HG03521 (cell line): ENCODE measurements around the gene MOB3C.

Experiments used
- ATAC-seq: cut with Tn5 transposase; IDR thresholded peaks from one replicate; pipeline ENCODE4 v1.9.1; 2021; ENCODE audit warnings: mild to moderate bottlenecking, moderate library complexity; ENCODE audit not compliant: unreplicated experiment

The MOB3C gene

GRCh38 chr1:46639547-46639946 lies 22.9 kb upstream of the MOB3C start:
- no peak for ATAC-seq

- ATAC-seq: no peak
These were observed 22.3 kb upstream of the MOB3C start for GRCh38 chr1:46638921-46639320.

GRCh38 chr1:46637444-46638083 lies 21.0 kb upstream of the MOB3C start:
- ATAC-seq: no peak

DNA sequence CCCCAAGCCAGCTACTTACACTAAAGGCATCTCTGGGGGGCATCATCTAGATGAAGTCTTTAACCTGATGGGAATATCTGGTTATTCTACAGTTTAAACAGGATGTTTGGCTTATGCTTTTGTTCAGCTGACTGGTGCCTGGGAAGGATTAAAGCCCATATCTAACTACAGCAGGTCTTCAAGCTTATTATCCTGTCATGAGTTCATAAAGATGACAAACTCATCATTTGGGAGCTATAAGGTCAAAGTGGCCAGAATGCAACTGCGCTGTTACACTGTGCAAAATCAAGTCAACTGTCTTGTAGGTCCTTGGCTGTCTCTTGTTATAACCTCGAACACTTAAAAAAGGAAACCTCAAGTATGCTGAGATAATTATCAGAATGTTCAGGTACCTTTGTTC lies 18.6 kb upstream of the MOB3C start:
- ATAC-seq: no peak

DNA sequence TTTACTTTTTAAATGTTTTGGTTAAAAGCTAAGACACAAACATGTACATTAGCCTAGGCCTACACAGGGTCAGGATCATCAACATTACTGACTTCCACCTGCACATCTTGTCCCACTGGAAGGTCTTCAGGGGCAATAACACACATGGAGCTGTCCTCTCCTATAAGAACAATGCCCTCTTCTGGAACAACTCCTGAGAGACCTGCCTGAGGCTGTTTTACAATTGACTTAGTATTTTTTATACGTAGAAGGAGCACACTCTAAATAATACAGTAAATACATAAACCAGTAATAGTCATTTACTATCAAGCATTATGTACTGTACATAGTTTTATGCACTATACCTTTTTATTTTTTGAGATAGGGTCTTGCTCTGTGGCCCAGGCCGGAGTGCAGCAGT lies 14.1 kb upstream of the MOB3C start:
- ATAC-seq: no peak

DNA sequence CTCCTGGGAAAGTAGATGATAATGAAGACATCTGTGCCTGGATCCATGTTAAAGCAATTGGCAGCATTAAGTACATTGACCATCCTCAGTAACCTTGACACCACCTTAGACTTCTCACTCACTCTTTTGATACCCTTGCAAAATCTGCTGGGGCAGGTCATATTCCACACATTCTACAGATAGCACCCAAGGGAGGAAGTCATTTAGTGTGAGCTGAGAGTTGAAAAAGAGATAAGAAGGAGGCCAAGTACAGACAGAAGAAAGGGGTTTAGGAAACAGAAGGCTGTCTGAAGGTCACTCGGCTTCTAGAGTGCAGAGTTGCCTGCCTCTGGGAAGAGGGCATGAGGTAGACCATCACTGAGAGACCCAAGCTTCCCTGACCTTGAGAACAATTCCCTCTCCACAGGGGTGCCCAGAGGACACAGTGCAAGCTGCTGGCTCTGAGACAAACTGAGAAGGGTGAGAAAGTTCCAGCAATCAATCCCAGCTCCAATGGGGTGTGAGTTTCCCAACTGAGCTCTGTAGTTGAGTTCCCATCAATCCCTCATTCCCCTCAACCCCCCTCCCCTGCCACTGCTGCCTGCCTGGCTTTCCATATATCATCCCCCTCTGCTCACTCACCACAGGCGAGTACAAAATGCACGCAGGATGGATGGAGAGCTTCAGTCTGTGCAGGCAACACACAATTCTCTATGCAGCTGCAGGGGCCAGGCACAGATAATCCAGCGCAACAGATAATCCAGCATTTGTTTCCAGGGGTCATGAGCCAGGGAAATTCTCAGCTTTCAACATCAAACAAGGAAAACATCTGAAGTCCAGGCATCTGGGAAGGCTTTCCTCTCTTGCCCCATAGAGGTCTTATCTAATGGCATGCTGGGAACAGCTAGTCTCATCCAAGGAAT lies 7.4 kb upstream of the MOB3C start:
- no peak for ATAC-seq

GRCh38 chr1:46622344-46622743 lies 5.7 kb upstream of the MOB3C start:
- ATAC-seq: no peak

DNA sequence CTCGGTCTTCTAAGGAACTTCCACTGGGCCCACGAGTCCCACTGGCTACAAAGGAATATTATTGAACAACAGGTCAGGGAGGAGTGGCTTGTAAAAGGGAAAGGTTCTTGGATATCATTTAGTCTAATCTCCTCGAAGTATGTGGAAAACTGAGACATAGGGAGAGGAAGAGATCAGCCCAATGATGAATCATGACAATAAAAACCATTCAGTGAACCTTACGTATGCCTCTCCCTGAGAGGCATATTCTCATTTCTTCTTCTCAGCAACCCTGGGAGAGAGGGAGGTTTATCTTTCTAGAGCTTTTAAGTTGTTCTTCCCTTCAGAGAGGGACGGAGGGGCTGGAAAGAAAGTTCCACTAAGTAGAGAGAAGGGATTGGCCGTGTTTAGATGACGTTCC lies 5.3 kb upstream of the MOB3C start:
- no peak for ATAC-seq

GRCh38 chr1:46619656-46620258 lies 3.1 kb upstream of the MOB3C start:
- no peak for ATAC-seq

GRCh38 chr1:46618754-46619415 lies 2.3 kb upstream of the MOB3C start:
- ATAC-seq: no peak

DNA sequence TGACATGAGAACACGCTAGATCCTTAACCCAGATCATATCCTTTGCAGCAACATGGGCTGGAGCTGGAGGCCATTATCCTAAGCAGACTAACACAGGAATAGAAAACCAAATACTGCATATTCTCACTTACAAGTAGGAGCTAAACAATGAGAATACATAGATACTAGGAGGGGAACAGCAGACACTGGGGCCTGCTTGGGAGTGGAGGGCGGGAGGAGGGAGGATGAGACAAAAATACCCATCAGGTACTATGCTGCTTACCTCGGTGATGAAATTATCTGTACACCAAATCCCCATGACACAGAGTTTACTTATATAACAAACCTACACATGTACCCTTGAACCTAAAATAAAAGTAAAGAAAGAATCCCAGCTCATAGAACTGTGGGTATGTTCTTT lies 1.2 kb upstream of the MOB3C start:
- ATAC-seq: no peak

- no peak for ATAC-seq
These were observed 643 bp upstream of the MOB3C start for GRCh38 chr1:46617108-46617800.

DNA sequence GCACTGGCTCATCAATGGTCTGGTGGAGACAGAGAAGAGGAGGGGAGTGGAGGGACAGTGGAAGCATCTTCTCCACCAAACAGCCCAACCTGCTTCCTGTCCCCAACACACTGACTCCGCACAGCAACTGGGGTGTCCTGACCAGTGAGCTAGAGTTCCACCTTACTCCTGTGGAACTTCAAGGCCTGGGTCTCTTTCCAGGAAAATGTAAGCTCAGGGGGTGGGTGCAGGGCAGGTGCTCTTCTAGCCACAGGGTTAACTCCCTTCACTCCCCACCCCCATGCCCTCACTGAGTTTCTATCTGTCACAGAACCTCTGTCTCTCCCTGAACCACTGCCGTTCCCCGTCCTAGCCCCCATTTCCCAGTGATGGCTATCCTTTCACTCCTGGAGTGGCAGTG lies 876 bp downstream of the MOB3C start:
- no peak for ATAC-seq

GRCh38 chr1:46615088-46615487 lies 1.5 kb downstream of the MOB3C start:
- ATAC-seq: no peak

DNA sequence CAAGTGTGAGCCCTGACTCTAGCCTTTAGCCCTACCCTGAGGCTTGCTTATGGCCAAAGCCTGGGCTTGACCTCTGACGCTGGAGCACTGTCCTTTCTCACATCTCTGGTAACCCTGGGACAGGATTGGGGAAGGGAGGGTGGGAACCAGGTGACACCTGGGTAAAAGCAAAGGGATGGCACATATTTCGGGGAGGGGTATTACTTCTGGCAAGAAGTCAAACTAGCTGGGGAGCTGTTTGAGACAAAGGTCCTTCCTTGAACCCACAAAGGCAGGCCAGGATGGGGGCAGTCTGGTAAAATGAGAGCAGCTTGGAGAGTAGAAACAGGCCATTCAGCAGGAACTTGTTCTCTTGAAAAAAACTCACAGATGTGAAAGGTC lies 2.0 kb downstream of the MOB3C start:
- no peak for ATAC-seq

DNA sequence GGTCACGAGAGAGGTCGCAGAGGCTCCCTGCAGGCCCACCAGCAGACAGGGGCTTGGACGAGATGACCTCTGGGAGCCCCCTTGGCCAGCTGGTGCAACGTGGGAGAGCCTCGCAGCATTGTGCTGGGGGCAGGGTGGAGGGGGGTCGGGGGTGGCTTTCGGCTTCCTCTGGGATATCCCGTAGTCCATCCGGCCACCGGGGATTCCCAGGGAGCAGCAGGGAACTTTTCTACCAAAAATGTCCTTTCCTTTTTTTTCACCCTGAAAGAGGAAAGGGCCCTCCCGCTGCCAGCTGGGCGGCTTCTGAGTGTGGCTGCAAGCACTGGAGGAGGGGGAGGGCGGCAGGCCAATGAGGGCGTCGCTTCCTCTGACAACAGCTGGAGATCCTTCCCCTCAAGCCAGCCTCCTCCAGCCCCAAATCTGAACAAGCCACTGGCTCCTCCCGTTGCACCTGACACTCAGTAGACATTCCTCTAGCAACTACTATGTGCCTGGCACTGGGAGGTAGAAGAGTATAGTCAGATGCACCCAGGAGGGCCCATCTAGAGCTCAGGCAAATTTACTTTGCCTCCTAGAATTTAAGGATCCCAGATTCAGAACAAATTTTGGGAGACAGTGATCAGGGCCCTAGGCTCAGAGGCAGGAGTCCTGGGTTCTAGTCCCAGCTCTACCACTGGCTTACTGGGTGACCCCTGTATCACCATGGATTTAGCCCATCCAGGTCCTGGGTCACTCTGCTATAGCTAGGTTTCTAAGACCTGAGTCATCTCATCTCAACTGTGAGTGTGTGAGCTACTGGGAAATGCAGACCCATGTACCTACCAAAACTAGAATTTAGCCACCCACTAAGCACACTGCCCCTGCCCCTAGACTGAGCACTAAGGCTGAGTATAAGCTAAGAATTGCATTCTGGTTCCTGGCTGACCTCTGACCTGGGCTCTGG lies 2.7 kb downstream of the MOB3C start:
- ATAC-seq: no peak

GRCh38 chr1:46612937-46613660 lies 3.5 kb downstream of the MOB3C start:
- no peak for ATAC-seq

DNA sequence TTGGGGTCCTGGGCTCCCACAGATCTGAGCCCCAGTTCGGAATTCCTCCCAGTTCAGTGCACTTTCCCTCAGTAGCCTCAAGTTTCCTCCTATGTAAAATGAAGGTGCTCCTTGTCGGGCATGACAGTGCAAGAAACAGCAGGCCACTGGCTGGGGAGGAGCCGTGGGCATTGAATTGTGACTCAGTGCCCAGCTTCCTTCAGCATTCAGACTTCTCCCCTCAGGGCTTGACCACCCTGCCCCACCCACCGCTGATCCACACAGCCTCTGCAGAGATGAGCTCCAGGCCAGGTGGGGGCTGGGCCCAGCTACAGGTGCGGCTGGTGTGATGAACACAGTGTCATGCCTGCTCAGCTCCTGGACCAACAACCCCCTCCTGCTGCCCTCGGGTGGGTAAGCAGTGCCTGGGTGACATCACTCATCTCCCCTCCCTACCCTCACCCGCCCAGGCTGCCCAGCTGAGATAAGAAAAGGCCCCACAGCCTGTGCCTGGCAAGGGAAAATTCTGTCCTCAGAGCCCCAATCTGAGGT lies 4.9 kb downstream of the MOB3C start:
- no peak for ATAC-seq
